GM23338 (cell line): ENCODE results near the gene USP7. TPM values are rescaled to one million over a fixed set of nuclear protein-coding genes. Genes with fewer than 3 reads are reported as not detected.

ENCODE experiments used
- ATAC-seq: fragments of 200-7000 bp; cut with Tn5 transposase; 3 replicates; pipeline ENCODE4 v1.9.1; 2020
- DNase-seq: peaks from one replicate; pipeline ENCODE4 v3.0.0-alpha.2; 2015; ENCODE audit warnings: low spot score
- H2AFZ ChIP-seq: fragments of 200-600 bp; sonication (generic); 2 replicates; pipeline ENCODE4 v1.8.0; 2016; ENCODE audit warnings: antibody characterized with exemption, mild to moderate bottlenecking, moderate library complexity
- H3F3A ChIP-seq: fragments of 200-600 bp; sonication (generic); replicated peaks from 2 replicates; pipeline ENCODE4 v1.8.0; 2017; ENCODE audit warnings: antibody characterized with exemption, mixed run types, low read depth
- H3K27ac ChIP-seq: fragments of 200-600 bp; sonication (generic); 2 replicates; pipeline ENCODE4 v1.6.1; 2016; ENCODE audit warnings: low read depth
- H3K27me3 ChIP-seq: fragments of 200-600 bp; sonication (generic); 2 replicates; pipeline ENCODE4 v1.8.0; 2016; ENCODE audit warnings: mild to moderate bottlenecking, mixed run types, moderate library complexity; ENCODE audit not compliant: insufficient read depth
- H3K36me3 ChIP-seq: fragments of 200-600 bp; sonication (generic); 2 replicates; pipeline ENCODE4 v1.8.0; 2016; ENCODE audit warnings: mild to moderate bottlenecking; ENCODE audit not compliant: insufficient read depth
- H3K4me1 ChIP-seq: fragments of 200-600 bp; sonication (generic); 2 replicates; pipeline ENCODE4 v1.8.0; 2016; ENCODE audit warnings: mild to moderate bottlenecking, moderate library complexity; ENCODE audit not compliant: insufficient read depth
- H3K4me2 ChIP-seq: fragments of 200-600 bp; sonication (generic); 2 replicates; pipeline ENCODE4 v1.7.1; 2017; ENCODE audit warnings: mixed run types
- H3K4me3 ChIP-seq: fragments of 200-600 bp; sonication (generic); 2 replicates; pipeline ENCODE4 v1.6.1; 2016; ENCODE audit warnings: mixed run types
- H3K79me2 ChIP-seq: fragments of 200-600 bp; sonication (generic); replicated peaks from 2 replicates; pipeline ENCODE4 v1.8.0; 2017; ENCODE audit warnings: mild to moderate bottlenecking; ENCODE audit not compliant: insufficient read depth
- H3K9me2 ChIP-seq: fragments of 200-600 bp; sonication (generic); 2 replicates; pipeline ENCODE4 v1.8.0; 2017; ENCODE audit not compliant: insufficient read depth
- H4K20me1 ChIP-seq: fragments of 200-600 bp; sonication (generic); replicated peaks from 2 replicates; pipeline ENCODE4 v1.8.0; 2017; ENCODE audit warnings: mild to moderate bottlenecking; ENCODE audit not compliant: insufficient read depth
- H3K27ac Mint-ChIP-seq: 2 replicates; pipeline ENCODE4 v1.8.0; 2020; ENCODE audit warnings: inconsistent platforms, mild to moderate bottlenecking, moderate library complexity, mixed read lengths
- H3K27me3 Mint-ChIP-seq: 3 replicates; pipeline ENCODE4 v1.8.0; 2022; ENCODE audit warnings: low read depth, mild to moderate bottlenecking, moderate library complexity, mixed read lengths, inconsistent platforms; ENCODE audit not compliant: insufficient read depth, poor library complexity
- H3K36me3 Mint-ChIP-seq: 3 replicates; pipeline ENCODE4 v1.8.0; 2021; ENCODE audit warnings: low read depth, mild to moderate bottlenecking, inconsistent platforms, moderate library complexity, mixed read lengths
- H3K4me1 Mint-ChIP-seq: 3 replicates; pipeline ENCODE4 v1.8.0; 2020; ENCODE audit warnings: mild to moderate bottlenecking, inconsistent platforms, mixed read lengths
- H3K4me3 Mint-ChIP-seq: 3 replicates; pipeline ENCODE4 v1.8.0; 2021; ENCODE audit warnings: moderate library complexity, mild to moderate bottlenecking, inconsistent platforms, mixed read lengths
- H3K9me3 Mint-ChIP-seq: 3 replicates; pipeline ENCODE4 v1.8.0; 2020; ENCODE audit warnings: moderate library complexity, mild to moderate bottlenecking, inconsistent platforms, mixed read lengths
- CREB1 ChIP-seq: fragments of 250-450 bp; sonication (Bioruptor Pico); IDR thresholded peaks from 2 replicates; pipeline ENCODE4 v1.5.0; 2020; ENCODE audit warnings: low read depth, mild to moderate bottlenecking, moderate library complexity
- CTCF ChIP-seq, 2 experiments: fragments of 200-600 bp in 1 of 2; sonication (generic) in 1 of 2; conservative IDR thresholded peaks; 2 replicates each; pipeline versions ENCODE4 v1.5.1 to v1.6.1; 2016 to 2017; ENCODE audit warnings: antibody characterized with exemption in 2 of 2, low read depth in 2 of 2, mild to moderate bottlenecking in 2 of 2, moderate library complexity in 1 of 2
- EZH2 ChIP-seq: fragments of 200-600 bp; sonication (generic); IDR thresholded peaks from one replicate; pipeline ENCODE4 v1.8.0; 2017; ENCODE audit warnings: antibody characterized with exemption, mild to moderate bottlenecking, low read depth; ENCODE audit not compliant: unreplicated experiment
- EZH2phosphoT487 ChIP-seq: fragments of 200-600 bp; sonication (generic); IDR thresholded peaks from one replicate; pipeline ENCODE4 v1.8.1; 2018; ENCODE audit warnings: antibody characterized with exemption; ENCODE audit not compliant: unreplicated experiment
- JUNB ChIP-seq: IDR thresholded peaks from one replicate; pipeline ENCODE4 v1.6.1; 2016; ENCODE audit warnings: antibody characterized with exemption; ENCODE audit not compliant: unreplicated experiment
- NANOG ChIP-seq: IDR thresholded peaks from 2 replicates; pipeline ENCODE4 v1.6.1; 2016; ENCODE audit warnings: antibody characterized with exemption, borderline replicate concordance
- POLR2AphosphoS5 ChIP-seq: IDR thresholded peaks from 2 replicates; pipeline ENCODE4 v1.6.1; 2016; ENCODE audit warnings: antibody characterized with exemption, low read depth
- STAT1 ChIP-seq: IDR thresholded peaks from one replicate; pipeline ENCODE4 v1.6.1; 2016; ENCODE audit warnings: antibody characterized with exemption; ENCODE audit not compliant: unreplicated experiment
- ZNF114 ChIP-seq: fragments of 250-450 bp; sonication (Bioruptor Pico); IDR thresholded peaks from 2 replicates; pipeline ENCODE4 v1.5.0; 2020; ENCODE audit warnings: mild to moderate bottlenecking, moderate library complexity
- ZNF331 ChIP-seq: fragments of 250-450 bp; sonication (Bioruptor Pico); IDR thresholded peaks from 2 replicates; pipeline ENCODE4 v1.5.0; 2020; ENCODE audit warnings: low read depth, mild to moderate bottlenecking, moderate library complexity
- polyA plus RNA-seq: library from polyadenylated mRNA; unstranded; fragments of >200 nt; fragmentation: Nextera tagmentation; extraction: Ambion mirVana; gene quantifications from 2 replicates; pipeline ENCODE4 v1.2.1, GENCODE V29; 2016
- total RNA-seq: library from RNA; depleted of rRNA; stranded (reverse); fragments of >200 nt; shearing (Covaris generic); gene quantifications from 2 replicates; pipeline ENCODE4 v1.2.3, GENCODE V29; 2014
- TF ChIP-seq, protein P1 (sequence below): IDR thresholded peaks from 2 replicates; pipeline ENCODE4 v1.6.1; 2016; ENCODE audit warnings: antibody characterized with exemption

The USP7 gene
- total and polyA plus RNA-seq, 2 experiments from 2014 or later, result 42.3 to 130 TPM

GRCh38 chr16:8916541-8917225, 47.0 kb downstream of the USP7 start:
- Histone ChIP-seq H3K79me2 (peaks cover 28% of the 10 kb centered on the region; the same call in 1 of the 2 replicates), H3K27ac (no peak overlapping the region), H4K20me1 (peaks cover 26% of the 10 kb centered on the region), H3K36me3 (peaks cover 55% of the 10 kb centered on the region), H2AFZ (no peak overlapping the region), H3K4me1 (no peaks in the 10 kb centered on the region; the same call in 1 of the 2 replicates), H3K27me3 (no peaks in the 10 kb centered on the region), H3K4me3 (no peak overlapping the region), H3F3A (0 out of 2 replicates have a peak, but pooled peaks cover 14% of the 10 kb centered on the region), H3K9me2 (no peaks in the 10 kb centered on the region), H3K4me2 (no peak overlapping the region)
- H3K4me1 Mint-ChIP-seq, result peaks cover 5% of the 10 kb centered on the region
- peaks cover 95% of the 10 kb centered on the region for H3K36me3 Mint-ChIP-seq
- no peak for ATAC-seq
- H3K27me3 Mint-ChIP-seq, result peaks cover 7% of the 10 kb centered on the region
- DNase-seq, result no peak
- peak overlapping the region; percentile 78; the same call in 1 of the 2 replicates for H3K27ac Mint-ChIP-seq
- TF ChIP-seq STAT1, result no peak
- no peak for TF ChIP-seq EZH2
- no peak for TF ChIP-seq ZNF114 (CRISPR knock-in tag)
- TF ChIP-seq CREB1, result no peak
- TF ChIP-seq EZH2phosphoT487, result no peak
- TF ChIP-seq, protein P1, sequence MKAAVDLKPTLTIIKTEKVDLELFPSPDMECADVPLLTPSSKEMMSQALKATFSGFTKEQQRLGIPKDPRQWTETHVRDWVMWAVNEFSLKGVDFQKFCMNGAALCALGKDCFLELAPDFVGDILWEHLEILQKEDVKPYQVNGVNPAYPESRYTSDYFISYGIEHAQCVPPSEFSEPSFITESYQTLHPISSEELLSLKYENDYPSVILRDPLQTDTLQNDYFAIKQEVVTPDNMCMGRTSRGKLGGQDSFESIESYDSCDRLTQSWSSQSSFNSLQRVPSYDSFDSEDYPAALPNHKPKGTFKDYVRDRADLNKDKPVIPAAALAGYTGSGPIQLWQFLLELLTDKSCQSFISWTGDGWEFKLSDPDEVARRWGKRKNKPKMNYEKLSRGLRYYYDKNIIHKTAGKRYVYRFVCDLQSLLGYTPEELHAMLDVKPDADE, result no peak
- TF ChIP-seq NANOG, result no peak
- no peak for TF ChIP-seq POLR2AphosphoS5
- no peak overlapping the region for H3K4me3 Mint-ChIP-seq
- H3K9me3 Mint-ChIP-seq, result no peaks in the 10 kb centered on the region

DNA sequence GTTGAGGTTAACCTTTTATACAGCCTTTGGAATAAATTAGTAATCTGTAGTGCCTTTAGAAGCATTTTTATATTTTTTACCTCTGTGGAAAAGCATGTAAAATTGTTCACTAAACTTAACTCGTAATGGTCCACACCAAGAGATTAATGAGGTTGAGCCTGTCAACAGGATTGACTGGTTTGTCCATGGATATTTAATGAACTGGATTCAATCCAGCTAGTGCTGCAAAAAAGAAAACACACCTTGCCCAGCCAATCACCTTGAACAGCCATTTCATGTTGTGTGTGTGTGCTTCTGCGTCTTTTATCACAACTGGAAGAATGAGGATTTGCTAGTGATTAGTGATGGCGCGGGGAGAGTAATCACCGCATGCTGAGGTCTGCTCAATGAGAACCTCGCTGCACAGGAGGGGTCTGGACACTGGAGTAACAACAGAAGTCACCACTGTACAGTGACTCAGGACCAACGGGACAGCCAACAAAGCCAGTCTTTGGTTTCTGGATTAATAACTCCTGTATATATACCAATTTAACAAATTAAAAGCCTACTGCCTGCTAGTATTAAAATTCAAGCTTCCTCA, 47.9 kb downstream of the USP7 start:
- H3K36me3 Mint-ChIP-seq, result peaks cover 95% of the 10 kb centered on the region
- no peak overlapping the region for H3K4me3 ChIP-seq
- peaks cover 28% of the 10 kb centered on the region for H4K20me1 ChIP-seq
- 0 out of 2 replicates have a peak, but pooled peaks cover 19% of the 10 kb centered on the region for H3F3A ChIP-seq
- peaks cover 26% of the 10 kb centered on the region; the same call in 1 of the 2 replicates for H3K79me2 ChIP-seq
- no peaks in the 10 kb centered on the region for H3K9me2 ChIP-seq
- no peaks in the 10 kb centered on the region for H3K27me3 ChIP-seq
- H3K36me3 ChIP-seq, result peaks cover 50% of the 10 kb centered on the region
- no peak overlapping the region; the same call in 1 of the 2 replicates for H3K27ac Mint-ChIP-seq
- peaks cover 14% of the 10 kb centered on the region for H3K4me1 Mint-ChIP-seq
- no peak for ATAC-seq
- no peak overlapping the region for H3K4me3 Mint-ChIP-seq
- no peak overlapping the region for H2AFZ ChIP-seq
- TF ChIP-seq ZNF114 (CRISPR knock-in tag), result no peak
- peaks cover 10% of the 10 kb centered on the region for H3K27me3 Mint-ChIP-seq
- no peaks in the 10 kb centered on the region; the same call in 1 of the 2 replicates for H3K4me1 ChIP-seq
- no peak for DNase-seq
- no peak overlapping the region for H3K27ac ChIP-seq
- H3K4me2 ChIP-seq, result no peak overlapping the region
- no peaks in the 10 kb centered on the region for H3K9me3 Mint-ChIP-seq

GRCh38 chr16:8914098-8914497, 49.6 kb downstream of the USP7 start:
- Mint-ChIP-seq H3K4me1 (peaks cover 17% of the 10 kb centered on the region), H3K9me3 (no peaks in the 10 kb centered on the region), H3K4me3 (no peak overlapping the region), H3K36me3 (peaks cover 93% of the 10 kb centered on the region), H3K27me3 (peaks cover 10% of the 10 kb centered on the region), H3K27ac (peak overlapping the region; percentile 2; the same call in 1 of the 2 replicates)
- peaks cover 42% of the 10 kb centered on the region for H4K20me1 ChIP-seq
- ATAC-seq, result no peak
- peaks cover 22% of the 10 kb centered on the region; the same call in 1 of the 2 replicates for H3F3A ChIP-seq
- H3K27me3 ChIP-seq, result no peaks in the 10 kb centered on the region
- no peaks in the 10 kb centered on the region; the same call in 1 of the 2 replicates for H3K4me1 ChIP-seq
- peaks cover 41% of the 10 kb centered on the region for H3K36me3 ChIP-seq
- no peak overlapping the region for H3K4me2 ChIP-seq
- H3K27ac ChIP-seq, result no peak overlapping the region
- no peaks in the 10 kb centered on the region for H3K9me2 ChIP-seq
- no peak overlapping the region for H2AFZ ChIP-seq
- H3K79me2 ChIP-seq, result peaks cover 36% of the 10 kb centered on the region; the same call in 1 of the 2 replicates
- H3K4me3 ChIP-seq, result no peak overlapping the region
- DNase-seq, result no peak
- TF ChIP-seq STAT1 (no peak), ZNF331 (CRISPR knock-in tag) (no peak), ZNF114 (CRISPR knock-in tag) (no peak), CTCF (conservative IDR thresholded peaks at IDR 0.05; ENCODE audit: low read depth in 2 of 2) (no peak), POLR2AphosphoS5 (no peak), EZH2phosphoT487 (no peak), NANOG (no peak), JUNB (no peak), CREB1 (no peak), EZH2 (no peak)
- TF ChIP-seq, protein P1, result no peak
